Urinary bladder (tissue), 4 donors: ENCODE data around the gene MMP24. TPM values are rescaled to one million over a fixed set of nuclear protein-coding genes. Genes with fewer than 3 reads are reported as not detected.

Experiments used
- DNase-seq: peaks from one replicate; pipeline ENCODE4 v3.0.0-alpha.2; 2015; ENCODE audit errors: extremely low spot score
- H3K27ac ChIP-seq: one replicate; pipeline ENCODE4 v1.5.1; 2013; ENCODE audit warnings: low read depth, mild to moderate bottlenecking, moderate library complexity
- H3K36me3 ChIP-seq: one replicate; pipeline ENCODE4 v1.6.1; 2013; ENCODE audit warnings: mild to moderate bottlenecking, moderate library complexity; ENCODE audit not compliant: insufficient read depth
- H3K4me1 ChIP-seq: one replicate; pipeline ENCODE4 v1.6.1; 2013; ENCODE audit warnings: mild to moderate bottlenecking, moderate library complexity; ENCODE audit not compliant: insufficient read depth
- H3K4me3 ChIP-seq: one replicate; pipeline ENCODE4 v1.5.1; 2013; ENCODE audit warnings: low read depth, low read length
- WGBS: extraction: QIAGEN DNeasy Blood & Tissue Kit; methylation state at CpG from one replicate; pipeline ENCODE4 v1.1.7; 2013; 5-methylcytosine and 5-hydroxymethylcytosine counted together
- polyA plus RNA-seq: library from polyadenylated mRNA; stranded (reverse); fragments of 200-250 nt; gene quantifications from one replicate; pipeline ENCODE4 v1.2.3, GENCODE V29; 2013
- small RNA-seq: library from RNA; depleted of rRNA; stranded (forward); fragments of <200 nt; gene quantifications from one replicate; pipeline ENCODE3, GENCODE V24; 2014
- total RNA-seq: library from RNA; depleted of rRNA; stranded (reverse); fragments of >200 nt; gene quantifications from one replicate; pipeline ENCODE4 v1.2.3, GENCODE V29; 2014
- donor health status: healthy with polysubstance abuse.
- donor health status: healthy.

Gene MMP24
- total and polyA plus RNA-seq, 2 donors = 0.67 to 1.5 TPM

GRCh38 chr20:35316086-35316485 lies 89.6 kb downstream of the MMP24 start:
- no peak overlapping the region for H3K4me3 ChIP-seq
- peaks cover 1% of the 10 kb centered on the region for H3K36me3 ChIP-seq
- 95% methylated on average over 2 of the region's 2 CpGs for WGBS
- H3K27ac ChIP-seq = no peak overlapping the region
- H3K4me1 ChIP-seq = peaks cover 2% of the 10 kb centered on the region
- DNase-seq = no peak

- 85% methylated on average over 5 of the region's 5 CpGs for WGBS
- DNase-seq = no peak
- Histone ChIP-seq H3K4me1 (peaks cover 2% of the 10 kb centered on the region), H3K4me3 (no peak overlapping the region), H3K27ac (peak overlapping the region; percentile 6), H3K36me3 (peaks cover 1% of the 10 kb centered on the region)
Observed at GRCh38 chr20:35317416-35318210, 91.1 kb downstream of the MMP24 start.

DNA sequence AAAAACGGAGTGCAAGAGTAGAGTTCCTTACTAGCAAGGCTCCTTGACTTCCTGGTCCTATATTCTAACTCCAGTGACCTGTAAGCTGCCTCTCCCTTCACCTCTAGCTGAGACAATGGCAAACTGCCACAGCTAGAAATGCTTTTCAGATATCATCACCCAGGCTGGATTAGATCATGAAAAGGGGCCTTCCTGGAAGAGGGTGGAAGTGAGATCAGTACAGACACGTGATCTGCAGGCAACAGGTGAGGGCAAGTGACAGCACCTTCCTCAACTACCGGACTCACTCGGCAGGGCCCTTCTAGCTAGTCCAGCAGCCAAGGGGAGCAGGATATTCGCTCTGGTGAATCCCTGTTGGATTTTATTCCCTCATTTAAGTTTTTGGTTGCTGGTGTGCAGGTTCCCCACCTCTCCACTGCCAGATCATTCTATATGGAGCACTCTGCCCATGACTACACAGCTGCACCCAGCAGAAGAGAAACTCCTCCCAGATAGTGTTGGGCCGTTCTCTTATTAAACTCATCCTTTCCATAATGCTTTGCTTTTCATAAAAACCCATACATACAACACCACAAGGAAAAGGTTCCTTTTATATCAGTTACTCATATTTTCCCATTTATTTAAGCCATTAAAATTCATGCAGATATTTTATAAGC lies 92.1 kb downstream of the MMP24 start:
- 51% methylated on average over 6 of the region's 6 CpGs for WGBS
- peaks cover 2% of the 10 kb centered on the region for H3K4me1 ChIP-seq
- no peak overlapping the region for H3K4me3 ChIP-seq
- peak; percentile 43 for DNase-seq
- H3K36me3 ChIP-seq = peaks cover 1% of the 10 kb centered on the region
- no peak overlapping the region for H3K27ac ChIP-seq

DNA sequence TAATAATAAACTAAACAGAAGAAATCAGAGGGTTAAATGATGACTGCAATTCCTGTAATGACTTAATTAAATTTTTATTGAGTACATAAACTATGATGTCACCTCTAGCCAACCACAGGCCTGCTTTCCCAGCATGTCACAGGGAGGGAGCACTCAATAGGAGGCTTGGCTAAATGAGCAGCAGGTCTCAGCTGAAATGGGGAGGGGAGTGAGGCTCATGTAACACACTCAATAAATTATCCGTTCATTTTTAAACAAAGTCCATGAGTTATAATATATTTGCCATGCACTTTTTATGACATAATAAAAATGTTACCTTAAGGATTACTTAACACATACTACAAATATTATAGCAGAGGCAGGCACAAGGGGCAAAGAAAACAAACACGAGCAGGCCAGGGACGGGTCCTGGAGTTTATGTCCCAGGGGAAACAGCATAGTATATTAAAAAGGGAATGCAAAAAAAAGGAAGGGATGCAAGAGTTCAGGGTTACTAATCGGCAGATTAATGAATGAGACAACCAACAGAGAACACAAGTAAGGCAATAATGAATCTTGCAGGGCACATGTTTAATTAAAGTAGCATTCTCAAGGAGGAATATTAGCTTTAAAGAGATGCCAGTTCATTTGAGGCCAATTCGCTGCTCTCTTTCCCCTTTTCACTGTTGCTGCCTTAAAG lies 92.8 kb downstream of the MMP24 start:
- Histone ChIP-seq H3K4me1 (peaks cover 2% of the 10 kb centered on the region), H3K4me3 (no peak overlapping the region), H3K36me3 (peaks cover 1% of the 10 kb centered on the region), H3K27ac (no peak overlapping the region)
- no peak for DNase-seq
- 24% methylated on average over 5 of the region's 5 CpGs for WGBS

- Histone ChIP-seq H3K27ac (no peak overlapping the region), H3K4me1 (peaks cover 2% of the 10 kb centered on the region), H3K36me3 (peaks cover 1% of the 10 kb centered on the region), H3K4me3 (no peak overlapping the region)
- no peak for DNase-seq
Observed at GRCh38 chr20:35319871-35320197, 93.3 kb downstream of the MMP24 start.

DNA sequence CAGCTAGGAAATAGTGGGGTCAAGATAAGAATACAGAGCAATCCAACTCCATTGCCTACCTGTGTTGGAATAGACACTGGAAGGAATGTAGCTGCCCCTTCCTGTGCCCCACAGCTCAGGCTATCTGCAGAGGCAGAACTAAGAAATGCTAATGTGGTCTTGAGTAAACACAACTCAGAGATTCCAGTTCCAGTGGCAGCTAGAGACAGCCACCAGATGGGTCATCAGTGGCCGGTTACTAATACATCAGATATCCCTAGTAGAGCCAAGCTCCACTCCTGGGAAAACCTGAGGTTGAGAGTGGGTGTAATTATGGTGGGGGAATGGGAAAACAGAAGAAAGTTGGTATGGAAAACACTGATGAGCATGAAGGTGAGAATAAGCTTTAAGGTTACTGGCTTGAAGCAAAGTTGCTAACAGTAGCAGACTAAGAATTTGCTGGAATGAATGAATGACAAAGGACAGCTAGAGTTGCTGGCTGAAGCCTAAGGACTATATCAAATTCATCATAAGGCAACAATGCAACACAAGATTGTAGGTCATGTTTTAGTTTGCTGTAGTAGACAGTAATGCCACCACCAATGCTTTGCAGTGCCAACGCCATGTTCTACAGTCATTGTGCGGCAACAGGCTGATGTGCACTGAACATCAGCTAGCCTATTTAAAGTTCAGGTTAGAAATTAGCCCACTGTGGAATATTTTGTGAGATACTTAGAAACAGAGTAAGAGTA lies 94.1 kb downstream of the MMP24 start:
- H3K4me3 ChIP-seq = no peak overlapping the region
- H3K27ac ChIP-seq = no peak overlapping the region
- H3K4me1 ChIP-seq = peaks cover 2% of the 10 kb centered on the region
- peaks cover 1% of the 10 kb centered on the region for H3K36me3 ChIP-seq
- WGBS = 85% methylated on average over 3 of the region's 3 CpGs
- DNase-seq = no peak

- DNase-seq = no peak
- Histone ChIP-seq H3K27ac (no peak overlapping the region), H3K4me3 (no peak overlapping the region), H3K4me1 (no peaks in the 10 kb centered on the region), H3K36me3 (no peaks in the 10 kb centered on the region)
- 84% methylated on average over 6 of the region's 6 CpGs for WGBS
Observed at GRCh38 chr20:35325401-35325800, 98.9 kb downstream of the MMP24 start.

- no peak for DNase-seq
- WGBS = 77% methylated on average over 11 of the region's 11 CpGs
- no peak overlapping the region for H3K27ac ChIP-seq
- H3K4me1 ChIP-seq = no peaks in the 10 kb centered on the region
- no peak overlapping the region for H3K4me3 ChIP-seq
- H3K36me3 ChIP-seq = no peaks in the 10 kb centered on the region
Observed at GRCh38 chr20:35326021-35326739, 99.7 kb downstream of the MMP24 start.

Small RNA genes within 50 kb of the gene (small RNA-seq; reads per million reads assigned to genes)
- gene MT1P3 (not detected), gene RNA5SP483 (not detected)

Other genes with a start within 250 kb of the MMP24 start
- gene TRPC4AP, start 133.9 kb upstream of the MMP24 start, total RNA-seq = 52.3 TPM
- 40.0 TPM for gene TRPC4AP, start 133.9 kb upstream of the MMP24 start, polyA plus RNA-seq
- gene EDEM2, start 79.4 kb upstream of the MMP24 start, total RNA-seq = 15.1 TPM
- 17.8 TPM for gene EDEM2, start 79.4 kb upstream of the MMP24 start, polyA plus RNA-seq
- 43.0 TPM for gene PROCR, start 54.6 kb upstream of the MMP24 start, total RNA-seq
- gene PROCR, start 54.6 kb upstream of the MMP24 start, polyA plus RNA-seq = 54.6 TPM
- 13.4 TPM for gene MMP24OS, start 51.4 kb downstream of the MMP24 start, total RNA-seq
- 38.0 TPM for gene MMP24OS, start 51.4 kb downstream of the MMP24 start, polyA plus RNA-seq
- gene EIF6, start 58.1 kb downstream of the MMP24 start, total RNA-seq = 66.2 TPM
- 141 TPM for gene EIF6, start 58.1 kb downstream of the MMP24 start, polyA plus RNA-seq
- gene FAM83C, start 65.7 kb downstream of the MMP24 start, total RNA-seq = 0.21 TPM
- 0.18 TPM for gene FAM83C, start 65.7 kb downstream of the MMP24 start, polyA plus RNA-seq
- 33.5 TPM for gene UQCC1, start 185.3 kb downstream of the MMP24 start, total RNA-seq
- gene UQCC1, start 185.3 kb downstream of the MMP24 start, polyA plus RNA-seq = 29.0 TPM
- 0.79 TPM for gene GDF5, start 211.5 kb downstream of the MMP24 start, total RNA-seq
- 0.13 TPM for gene GDF5, start 211.5 kb downstream of the MMP24 start, polyA plus RNA-seq
- 18.3 TPM for gene CEP250, start 228.9 kb downstream of the MMP24 start, total RNA-seq
- gene CEP250, start 228.9 kb downstream of the MMP24 start, polyA plus RNA-seq = 15.7 TPM